CD4-positive, alpha-beta T cell treated with Interleukin-17A for 4 hours (primary cell): Measurements from ENCODE around the gene BZW2.

Experiments
- DNase-seq: peaks from one replicate; pipeline ENCODE4 v3.0.0-alpha.2; 2020; ENCODE audit warnings: mixed read lengths

Gene BZW2

DNA sequence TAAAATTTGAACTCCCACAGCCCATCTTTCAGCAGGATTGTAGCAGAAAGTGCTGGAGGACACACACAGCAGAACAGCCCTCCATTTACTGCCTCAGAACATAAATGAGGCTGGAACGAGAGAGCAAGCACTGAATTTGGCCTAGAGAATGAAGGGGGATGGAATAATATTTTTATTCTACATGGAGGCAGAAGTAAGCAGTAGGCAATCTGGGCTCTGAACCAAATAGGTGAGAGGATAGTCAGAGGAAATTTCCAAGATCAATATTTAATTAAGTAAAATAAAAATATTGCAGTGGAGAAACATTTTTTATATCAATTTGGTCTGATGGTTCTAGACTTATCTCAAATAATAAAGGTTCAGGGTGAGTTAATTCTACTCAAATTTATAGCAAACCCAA lies 78.4 kb downstream of the BZW2 start:
- no peak for DNase-seq

GRCh38 chr7:16726189-16726588 lies 80.2 kb downstream of the BZW2 start:
- DNase-seq = no peak

DNA sequence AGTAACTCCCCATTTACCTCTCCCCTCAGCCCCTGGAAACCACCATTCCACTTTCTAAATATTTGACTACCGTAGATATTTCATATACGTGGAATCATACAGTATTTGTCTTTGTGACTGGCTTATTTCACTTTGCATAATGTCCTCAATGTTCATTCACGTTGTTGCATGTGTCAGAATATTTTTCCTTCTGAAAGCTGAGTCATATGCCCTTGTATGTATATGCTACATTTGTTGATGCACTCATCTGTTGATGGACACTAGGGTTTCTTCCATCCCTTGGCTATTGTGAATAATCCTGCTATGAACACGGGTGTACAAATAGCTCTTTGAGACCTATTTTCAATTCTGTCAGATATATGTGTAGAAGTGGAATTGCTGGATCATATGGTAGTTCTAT lies 81.8 kb downstream of the BZW2 start:
- no peak for DNase-seq

GRCh38 chr7:16728811-16729210 lies 82.8 kb downstream of the BZW2 start:
- DNase-seq = no peak

GRCh38 chr7:16729541-16729940 lies 83.6 kb downstream of the BZW2 start:
- DNase-seq = no peak

GRCh38 chr7:16730937-16731336 lies 85.0 kb downstream of the BZW2 start:
- DNase-seq = no peak

- no peak for DNase-seq
Observed at GRCh38 chr7:16732828-16733227, 86.8 kb downstream of the BZW2 start.

- no peak for DNase-seq
Observed at GRCh38 chr7:16734148-16734726, 88.3 kb downstream of the BZW2 start.

GRCh38 chr7:16735020-16735419 lies 89.0 kb downstream of the BZW2 start:
- no peak for DNase-seq

GRCh38 chr7:16738011-16738688 lies 92.2 kb downstream of the BZW2 start:
- DNase-seq = no peak

- DNase-seq = no peak
Observed at GRCh38 chr7:16739863-16740622, 94.1 kb downstream of the BZW2 start.

DNA sequence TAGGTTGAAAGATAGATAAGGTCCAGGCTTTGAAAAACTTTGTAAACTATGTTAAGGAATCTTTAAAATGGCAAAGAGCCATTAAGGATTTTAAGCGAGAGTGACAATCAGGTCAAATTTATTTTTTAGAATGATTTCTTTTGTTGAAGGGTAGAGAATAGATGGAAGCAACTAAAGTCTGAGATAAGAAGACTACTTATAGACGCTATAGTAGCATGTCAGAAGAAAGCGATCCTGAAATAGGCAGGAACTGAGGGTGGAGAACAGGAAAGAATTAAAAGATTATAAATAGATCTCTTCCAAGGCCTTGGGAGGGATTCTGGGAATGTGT lies 94.6 kb downstream of the BZW2 start:
- DNase-seq = no peak

- no peak for DNase-seq
Observed at GRCh38 chr7:16740996-16741395, 95.0 kb downstream of the BZW2 start.

GRCh38 chr7:16741676-16742075 lies 95.7 kb downstream of the BZW2 start:
- DNase-seq = no peak

DNA sequence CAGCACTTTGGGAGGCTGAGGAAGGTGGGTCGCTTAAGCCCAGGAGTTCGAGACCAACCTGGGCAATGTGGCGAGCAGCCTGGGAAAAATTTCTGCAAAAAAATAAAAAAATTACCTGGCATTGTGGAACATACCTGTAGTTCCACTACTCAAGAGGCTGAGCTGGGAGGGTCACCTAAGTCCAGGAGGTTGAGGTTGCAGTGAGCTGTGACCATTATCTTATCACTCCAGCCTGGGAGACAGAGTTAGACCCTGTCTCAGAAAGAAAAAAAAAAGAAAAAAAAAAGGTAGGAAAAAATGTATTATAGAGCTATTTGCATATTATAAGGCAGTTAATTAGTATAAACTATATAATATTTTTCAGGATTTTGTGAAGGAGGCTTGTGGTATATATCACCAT lies 96.6 kb downstream of the BZW2 start:
- no peak for DNase-seq

- no peak for DNase-seq
Observed at GRCh38 chr7:16743236-16743635, 97.3 kb downstream of the BZW2 start.

GRCh38 chr7:16744518-16745250 lies 98.7 kb downstream of the BZW2 start:
- no peak for DNase-seq

DNA sequence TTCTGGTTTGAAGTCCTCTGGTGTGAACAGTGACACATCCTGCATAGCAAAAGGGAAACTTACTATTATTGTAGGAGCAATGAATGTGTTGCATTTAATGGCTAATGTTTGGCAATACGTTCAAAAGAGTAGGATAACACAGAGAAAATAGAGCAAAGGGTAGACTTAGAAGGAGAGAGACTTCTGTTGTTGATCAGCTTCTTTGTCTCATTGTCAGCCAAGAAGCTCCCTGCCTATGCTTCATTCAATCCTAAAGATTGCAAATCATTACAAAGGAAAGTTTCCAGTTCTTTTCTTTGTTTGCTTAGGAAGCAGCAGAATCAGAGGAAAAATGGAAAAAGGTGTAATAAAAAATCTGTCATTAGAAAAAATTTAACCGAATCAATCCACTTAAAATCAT lies 99.7 kb downstream of the BZW2 start:
- DNase-seq = no peak

DNA sequence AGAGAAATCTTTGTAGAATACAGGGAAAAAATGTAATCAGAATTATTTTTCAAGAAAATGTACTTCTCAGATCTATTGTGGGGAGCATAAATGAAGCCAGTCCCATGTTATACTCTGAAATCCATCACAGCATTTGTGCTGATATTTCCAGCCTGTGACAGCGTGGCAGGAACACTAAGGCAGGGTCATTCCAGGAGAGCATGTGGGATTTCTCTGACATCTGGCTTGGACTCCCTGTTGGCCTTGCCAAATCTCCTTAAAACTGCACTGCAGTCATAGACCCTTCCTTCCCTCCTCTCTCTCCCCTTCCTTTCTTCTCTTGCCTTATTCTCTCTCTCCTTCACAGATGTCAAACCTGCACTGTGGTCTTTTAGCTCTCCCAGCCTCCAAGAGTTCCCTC lies 101.1 kb downstream of the BZW2 start:
- no peak for DNase-seq

DNA sequence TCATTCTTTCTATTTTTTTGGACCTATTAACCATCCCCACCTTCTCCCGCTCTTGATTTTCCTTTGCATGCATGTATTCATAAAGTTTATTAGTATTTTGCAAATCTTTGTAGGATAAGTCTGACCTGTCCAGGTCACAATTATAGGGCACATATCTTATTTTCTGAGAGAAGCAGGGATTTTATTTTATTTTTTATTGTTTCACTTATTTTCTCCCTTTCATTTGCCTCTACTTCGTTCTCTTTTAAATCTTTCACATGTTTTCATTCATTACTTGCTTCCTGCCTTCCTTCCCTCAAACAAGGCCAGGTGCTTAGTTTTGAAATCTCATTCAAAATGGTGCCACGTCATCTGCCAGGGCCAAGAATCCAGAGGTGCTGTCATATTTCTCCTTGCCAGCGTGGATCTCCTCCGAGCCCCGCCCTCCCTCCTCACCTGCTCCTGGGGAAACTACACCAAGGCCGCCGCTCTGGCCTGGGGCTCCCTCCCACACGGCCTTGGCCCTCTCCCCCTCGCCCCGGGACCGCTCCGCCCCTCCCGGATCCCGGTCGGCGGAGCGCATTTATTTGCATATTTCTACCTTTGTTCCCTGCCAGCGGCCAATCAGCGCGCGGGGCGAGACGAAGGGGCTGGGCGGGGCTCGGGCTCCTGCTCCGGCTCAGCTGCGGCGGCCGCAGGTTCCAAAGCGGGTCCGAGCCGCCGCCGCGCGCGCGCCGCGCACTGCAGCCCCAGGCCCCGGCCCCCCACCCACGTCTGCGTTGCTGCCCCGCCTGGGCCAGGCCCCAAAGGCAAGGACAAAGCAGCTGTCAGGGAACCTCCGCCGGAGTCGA lies 107.3 kb downstream of the BZW2 start, which contains the start of gene TSPAN13:
Gene TSPAN13 (plus strand): TSS at position 654 of the 830 bp plus-strand sequence. CDS start 213 bp downstream, outside the sequence.
- peak; percentile 54 for DNase-seq

DNA sequence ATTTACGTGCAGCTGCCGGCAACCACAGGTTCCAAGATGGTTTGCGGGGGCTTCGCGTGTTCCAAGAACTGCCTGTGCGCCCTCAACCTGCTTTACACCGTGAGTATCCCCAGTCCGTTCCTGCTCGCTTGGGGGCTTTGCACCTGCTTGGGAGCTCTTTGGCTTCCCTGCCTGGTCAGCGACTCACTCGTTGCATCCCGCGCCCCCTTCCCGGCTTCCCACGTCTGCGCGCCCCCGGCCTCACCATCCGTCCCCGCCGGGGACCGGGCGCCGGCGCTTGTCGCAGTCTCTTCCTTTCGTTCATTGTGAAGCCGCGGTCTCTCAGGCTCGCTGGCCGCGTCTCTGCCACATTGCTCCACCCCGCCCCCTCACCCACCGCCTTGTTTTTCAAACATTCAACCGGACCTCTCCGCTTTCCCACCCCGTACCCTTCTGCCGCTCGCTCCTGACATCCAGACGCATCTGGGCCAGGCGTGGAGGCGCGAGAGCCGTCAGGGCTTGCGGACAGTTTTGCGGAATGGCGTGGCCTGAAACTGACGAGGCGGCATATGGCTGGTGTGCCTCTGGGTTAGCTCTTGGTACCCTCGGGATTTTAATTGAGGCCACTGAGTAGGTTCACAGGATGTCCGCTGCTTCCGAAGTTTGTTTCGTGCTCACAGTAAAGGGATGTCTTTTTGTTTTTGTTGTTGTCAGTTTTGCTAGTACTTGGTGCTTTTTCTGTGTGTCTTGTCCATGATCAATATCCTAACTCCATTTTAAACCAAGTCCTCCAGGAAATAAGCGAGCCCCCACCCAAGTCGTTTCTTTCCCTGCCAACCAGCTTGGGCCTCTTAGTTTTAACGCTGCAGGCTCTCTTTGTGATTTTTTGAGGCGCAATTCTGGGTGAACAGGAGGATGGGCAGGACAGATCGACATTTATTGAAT lies 108.2 kb downstream of the BZW2 start:
- DNase-seq = no peak
